MV-4-11 (cell line): ENCODE data around the gene ARMC9.

ENCODE experiments used
- DNase-seq: peaks from one replicate; lab custom pipeline; 2025; lab: John Stamatoyannopoulos, UW

ARMC9 gene

GRCh38 chr2:231315896-231316295, 117.5 kb downstream of the ARMC9 start:
- peak; percentile 98 for DNase-seq

DNA sequence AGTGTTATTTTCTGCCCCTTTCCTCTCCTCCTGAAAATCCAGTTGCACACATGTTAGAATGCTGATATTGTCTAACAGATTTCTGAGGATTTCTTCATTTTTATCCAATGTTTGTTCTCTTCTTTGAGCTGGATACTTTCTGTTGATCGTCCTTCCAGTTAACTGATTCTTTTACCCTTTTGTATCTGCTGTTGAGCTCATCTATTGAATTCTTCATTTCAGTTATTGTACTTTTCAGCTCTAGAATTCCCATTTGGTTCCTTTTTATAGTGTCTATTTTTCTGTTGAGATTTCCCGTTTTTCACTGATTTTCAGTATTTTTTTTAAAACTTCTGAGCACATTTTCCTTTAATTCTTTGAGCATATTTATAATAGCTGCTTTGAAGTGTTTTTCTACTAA, 119.1 kb downstream of the ARMC9 start:
- no peak for DNase-seq

DNA sequence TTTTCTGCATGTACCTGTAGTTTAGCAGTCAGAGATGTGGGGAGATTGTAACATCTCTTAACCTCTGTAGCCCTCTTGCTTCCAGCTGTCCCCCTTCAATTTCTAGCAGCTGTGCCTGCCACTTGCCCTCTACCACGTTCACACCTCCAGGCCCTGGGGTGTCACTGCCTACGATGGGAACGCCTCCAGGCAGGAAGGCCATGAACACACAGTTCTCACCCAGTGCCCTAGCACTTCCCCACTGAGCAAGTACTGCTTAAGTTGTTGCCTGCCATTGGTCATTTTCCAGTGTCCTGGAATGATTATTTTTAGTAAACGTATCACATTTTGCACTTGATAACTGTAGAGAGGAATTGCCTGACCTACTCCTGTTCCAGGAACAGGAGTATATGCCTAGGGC, 120.0 kb downstream of the ARMC9 start:
- no peak for DNase-seq

- DNase-seq = no peak
These were observed 120.5 kb downstream of the ARMC9 start for GRCh38 chr2:231318954-231319353.

DNA sequence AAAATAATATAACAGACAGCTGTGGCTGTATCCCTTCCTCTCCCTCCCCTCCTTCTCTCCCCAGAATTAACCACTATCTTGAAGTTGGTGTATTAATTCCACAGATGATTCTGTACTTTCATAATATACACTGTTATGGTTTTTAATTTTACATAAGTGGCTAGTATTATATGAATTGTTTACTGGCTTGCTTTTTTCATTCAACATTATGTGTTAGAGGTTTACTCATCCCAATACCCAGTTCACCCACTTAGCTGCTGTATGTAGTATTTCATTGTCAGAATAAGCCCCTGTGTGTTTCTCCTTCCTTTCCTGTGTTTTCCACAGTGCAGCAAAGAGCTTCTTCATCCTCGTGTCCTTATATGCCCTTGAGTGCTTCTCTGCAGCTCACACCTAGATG, 121.4 kb downstream of the ARMC9 start:
- no peak for DNase-seq

DNA sequence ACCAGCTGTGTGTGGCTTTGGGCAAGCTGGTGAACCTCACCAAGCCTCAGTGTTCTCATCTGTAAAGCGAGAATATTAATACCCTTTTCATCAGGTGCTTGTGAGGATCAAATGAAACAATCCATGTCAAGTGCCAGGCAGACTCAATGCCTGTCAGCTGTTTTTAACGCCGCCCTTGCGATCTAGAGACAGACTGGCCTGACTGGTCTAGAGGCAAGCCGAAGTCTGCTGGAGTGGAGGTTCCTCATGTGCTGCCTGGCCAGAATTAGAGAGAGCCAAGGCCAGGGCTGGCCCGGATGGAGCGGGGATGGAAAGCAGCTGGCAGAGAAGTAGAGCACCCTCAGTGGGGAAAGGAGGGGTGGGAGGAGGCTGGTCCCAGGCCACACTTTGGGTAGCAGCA, 122.6 kb downstream of the ARMC9 start:
- DNase-seq = peak; percentile 60

DNA sequence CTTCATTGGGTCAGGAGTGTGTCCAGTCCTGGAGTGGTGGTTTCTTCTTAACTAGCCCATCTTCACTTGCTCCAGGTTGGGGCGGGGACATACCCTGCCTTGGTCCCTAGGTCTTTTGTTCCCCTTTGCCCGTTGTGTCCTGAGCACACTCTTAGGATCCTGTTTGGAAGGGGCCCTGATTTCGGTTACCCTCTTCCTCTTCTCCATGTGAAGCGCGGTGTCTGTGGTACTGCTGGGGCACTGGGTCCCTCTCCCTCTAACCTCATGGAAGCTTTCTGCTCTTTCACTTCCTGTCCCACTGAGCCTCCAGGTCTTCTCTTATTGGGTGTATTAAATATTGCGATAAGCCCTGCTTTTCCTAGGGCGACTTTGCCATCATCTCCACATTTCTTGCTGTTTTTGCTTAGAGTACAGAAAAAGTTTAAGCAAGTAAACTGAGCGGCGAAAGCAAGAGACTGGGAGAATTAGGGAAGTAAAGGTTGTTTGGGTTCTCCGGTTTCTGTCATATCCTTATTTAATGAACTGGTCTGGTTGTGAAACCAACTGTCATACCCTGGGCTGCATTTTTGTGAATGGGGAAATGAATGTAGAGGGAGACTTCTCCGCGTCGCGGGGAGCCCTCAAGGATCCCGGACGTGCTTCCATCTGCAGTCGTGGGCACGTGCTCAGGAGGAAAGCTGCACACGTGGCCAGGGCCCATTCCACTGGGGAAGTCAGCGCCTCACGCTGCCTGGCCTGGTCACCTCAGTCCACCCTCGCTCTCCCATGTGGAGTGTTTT, 123.3 kb downstream of the ARMC9 start:
- peak; percentile 100 for DNase-seq

DNA sequence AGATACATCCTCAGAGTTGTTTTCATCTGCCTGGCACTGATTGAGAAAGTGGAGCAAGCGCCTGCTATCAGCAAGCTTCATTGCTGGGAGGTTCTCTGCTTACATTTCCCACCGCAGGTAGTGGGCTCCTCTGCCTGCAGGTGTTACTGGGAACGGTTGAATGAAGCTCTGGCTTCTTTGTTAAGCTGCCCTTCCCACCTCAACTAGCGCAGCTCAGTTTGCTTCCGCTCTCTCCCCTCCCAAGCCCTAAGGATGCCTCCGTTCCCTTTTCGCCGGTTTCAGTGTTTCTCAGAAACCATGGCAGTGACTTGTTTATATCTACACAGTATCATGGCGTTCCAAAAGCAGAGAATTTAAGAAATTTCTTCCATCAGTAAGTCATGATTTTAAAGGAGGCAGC, 124.9 kb downstream of the ARMC9 start:
- DNase-seq = peak; percentile 41

GRCh38 chr2:231325826-231326225, 127.4 kb downstream of the ARMC9 start:
- no peak for DNase-seq

DNA sequence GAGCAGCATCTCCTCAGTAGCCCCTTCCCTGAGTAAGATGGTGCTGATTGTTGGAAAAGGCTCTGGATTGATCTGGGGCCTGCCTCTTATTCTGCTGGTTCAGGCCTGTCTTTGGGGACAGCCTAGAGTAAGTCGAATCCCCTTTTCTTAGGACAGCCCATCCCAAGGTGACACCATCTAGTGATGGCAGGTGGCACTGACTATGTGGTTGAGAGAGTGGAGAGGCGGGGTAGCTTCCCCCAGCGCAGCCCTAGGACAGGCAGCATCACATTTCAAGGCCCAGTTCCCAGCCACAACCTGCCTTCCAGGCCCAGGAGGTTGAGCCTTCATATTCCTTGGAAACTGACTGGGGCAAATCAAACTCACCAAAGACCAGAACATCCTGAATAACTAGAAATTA, 128.0 kb downstream of the ARMC9 start:
- no peak for DNase-seq

- no peak for DNase-seq
These were observed 131.9 kb downstream of the ARMC9 start for GRCh38 chr2:231330311-231330710.

DNA sequence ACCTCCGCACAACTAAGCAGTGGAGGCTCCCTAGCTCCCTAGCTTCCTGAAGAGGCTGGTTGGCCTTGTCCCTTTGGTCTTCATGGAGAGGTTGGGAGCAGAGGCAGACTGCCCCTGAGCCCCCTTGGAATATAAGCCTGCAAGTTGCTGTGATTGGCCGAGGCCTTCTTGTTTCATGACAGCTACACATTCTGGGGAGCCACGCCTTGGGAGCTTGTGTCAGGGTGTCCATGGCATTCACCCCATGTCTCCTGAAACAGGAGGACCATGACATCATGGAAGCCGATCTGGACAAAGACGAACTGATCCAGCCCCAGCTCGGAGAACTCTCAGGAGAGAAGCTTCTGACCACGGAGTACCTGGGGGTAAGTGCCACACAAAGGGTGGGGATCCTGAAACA, 133.1 kb downstream of the ARMC9 start:
- DNase-seq = no peak

DNA sequence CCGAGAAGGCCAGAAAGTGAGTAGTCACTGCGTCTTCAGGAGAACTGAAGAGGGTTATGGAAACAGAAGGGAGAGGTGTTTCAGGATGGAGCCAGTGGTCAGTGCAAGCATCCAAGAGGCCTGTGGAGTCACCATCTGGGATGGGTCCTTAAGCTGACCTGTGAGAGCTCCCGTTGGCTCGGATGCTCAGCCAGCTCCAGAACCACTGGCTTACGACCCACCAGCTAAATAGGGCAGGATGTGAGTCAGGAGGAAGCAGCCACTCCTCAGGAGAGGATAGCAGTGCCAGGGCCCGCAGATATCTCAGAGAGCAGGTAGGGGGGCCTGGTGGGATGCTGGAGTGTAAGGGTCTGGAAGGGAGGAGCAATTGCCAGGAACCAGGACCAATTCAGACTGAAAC, 134.0 kb downstream of the ARMC9 start:
- DNase-seq = no peak

DNA sequence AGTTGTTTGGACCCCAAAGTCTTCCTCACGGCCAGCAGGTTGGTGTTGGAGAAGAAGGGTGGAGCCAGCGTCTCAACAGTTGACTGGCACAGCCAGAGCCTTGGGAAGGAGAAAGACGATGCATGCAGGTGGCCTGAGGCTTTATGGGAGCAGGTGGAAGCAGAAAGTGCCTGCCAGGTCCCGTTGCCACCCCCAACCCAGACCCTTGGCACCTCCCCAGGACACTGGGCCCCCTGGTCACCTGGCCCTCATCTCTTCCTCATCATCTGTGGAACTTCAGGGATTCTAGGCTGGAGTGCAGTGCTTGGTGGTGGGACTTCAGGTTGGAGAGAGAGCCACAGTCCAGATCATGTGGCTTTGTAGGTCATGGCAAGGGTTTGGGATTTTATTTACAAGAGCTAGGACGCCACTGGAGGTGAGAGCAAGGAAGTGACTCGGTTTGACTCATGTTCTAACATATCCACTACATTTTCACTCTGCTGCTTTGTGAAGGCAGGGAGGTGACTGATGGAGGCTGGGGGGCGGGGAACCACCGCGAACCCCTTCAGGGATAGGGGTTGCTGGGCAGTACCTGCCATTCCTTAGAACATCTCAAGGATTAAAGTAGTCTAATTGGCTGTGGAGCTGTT, 134.6 kb downstream of the ARMC9 start:
- DNase-seq = no peak

- peak; percentile 64 for DNase-seq
These were observed 135.9 kb downstream of the ARMC9 start for GRCh38 chr2:231334179-231334930.

- DNase-seq = no peak
These were observed 136.6 kb downstream of the ARMC9 start for GRCh38 chr2:231334981-231335380.

- DNase-seq = no peak
These were observed 137.2 kb downstream of the ARMC9 start for GRCh38 chr2:231335591-231335990.

DNA sequence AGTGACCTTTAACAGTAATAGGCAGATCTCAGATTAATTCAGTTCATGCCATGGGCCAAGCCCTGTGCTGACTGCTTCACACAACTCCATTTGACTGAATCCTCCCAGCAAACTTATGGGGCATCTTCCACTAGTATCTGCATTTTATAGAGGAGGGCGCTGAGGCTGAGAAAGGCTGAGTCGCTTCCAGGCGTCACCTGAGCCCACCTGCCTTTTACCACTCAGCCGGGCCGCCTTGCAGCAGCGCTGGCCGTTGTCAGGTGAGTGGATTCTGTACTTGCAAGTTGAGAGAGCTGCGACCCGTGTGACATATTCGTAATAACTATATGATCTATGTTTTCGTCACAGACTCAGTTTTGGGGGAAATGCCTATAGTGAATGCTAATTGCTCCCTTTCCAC, 137.8 kb downstream of the ARMC9 start:
- DNase-seq = no peak

- no peak for DNase-seq
These were observed 138.3 kb downstream of the ARMC9 start for GRCh38 chr2:231336700-231337099.

DNA sequence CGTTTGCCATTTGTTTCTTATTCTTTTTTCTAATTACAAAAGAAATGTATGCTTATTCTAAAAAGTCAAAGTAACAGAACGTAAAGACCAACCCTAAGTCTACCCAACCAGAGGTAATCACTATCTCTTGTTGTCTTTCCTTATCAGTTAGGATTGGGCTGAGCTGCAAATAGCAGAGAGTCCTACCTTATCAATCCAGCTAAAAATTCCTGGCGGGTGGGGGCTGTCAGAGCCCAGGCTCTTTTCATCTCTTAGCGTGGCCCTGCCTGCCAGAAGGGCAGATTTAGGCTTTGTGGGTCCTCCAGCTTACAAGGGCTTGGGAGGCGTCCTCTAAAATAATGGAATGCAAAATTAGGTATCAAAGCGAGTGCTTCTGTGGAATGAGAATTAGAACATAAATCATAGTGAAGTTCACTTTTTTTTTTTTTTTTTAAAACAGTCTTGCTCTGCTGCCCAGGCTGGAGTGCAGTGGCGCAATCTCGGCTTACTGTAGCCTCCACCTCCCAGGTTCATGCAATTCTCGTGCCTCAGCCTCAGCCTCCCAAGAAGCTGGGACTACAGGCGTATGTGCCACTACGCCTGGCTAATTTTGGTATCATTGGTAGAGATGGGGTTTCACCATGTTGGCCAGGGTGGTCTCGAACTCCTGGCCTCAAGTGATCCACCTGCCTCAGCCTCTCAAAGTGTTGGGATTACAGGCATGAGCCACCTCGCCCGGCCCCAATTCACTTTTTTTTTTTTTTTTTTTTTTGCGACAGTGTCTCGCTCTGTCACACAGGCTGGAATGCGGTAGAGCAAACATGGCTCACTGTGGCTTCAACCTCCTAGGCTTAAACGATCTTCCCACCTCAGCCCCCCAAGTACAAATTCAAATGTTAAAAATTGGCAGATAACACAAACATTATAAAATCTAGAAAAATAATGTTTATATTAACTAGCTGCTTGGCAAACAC, 139.7 kb downstream of the ARMC9 start:
- no peak for DNase-seq

GRCh38 chr2:231339316-231339715, 140.9 kb downstream of the ARMC9 start:
- peak; percentile 38 for DNase-seq

- DNase-seq = no peak
These were observed 142.7 kb downstream of the ARMC9 start for GRCh38 chr2:231341100-231341499.
